IMR-90 (cell line): ENCODE data around the gene GSTA5. TPM values are rescaled to one million over a fixed set of nuclear protein-coding genes. Genes with fewer than 3 reads are reported as not detected.
A peak's percentile ranks its signal among the peaks of the same experiment; 100 is the strongest.

Experiments used
- ATAC-seq: fragments of 200-7000 bp; cut with Tn5 transposase; 2 replicates; pipeline ENCODE4 v1.9.1; 2020; ENCODE audit warnings: low read depth, mild to moderate bottlenecking, moderate library complexity
- BruUV-seq: library from RNA; stranded (reverse); fragments of 400-500 nt; replicated peaks from 2 replicates; lab custom pipeline; 2021; lab: Mats Ljungman, UMichigan
- CTCF ChIA-PET: fragments of 300-600 bp; formaldehyde crosslinking; extraction: SDS; loops from one replicate; lab custom pipeline; 2021; ENCODE audit warnings: antibody characterized with exemption; lab: Yijun Ruan, JAX
- POLR2A ChIA-PET: fragments of 300-600 bp; sonication (Branson Sonifier 250); formaldehyde crosslinking; loops from one replicate; lab custom pipeline; 2022; ENCODE audit warnings: antibody characterized with exemption; ENCODE audit not compliant: unreplicated experiment; lab: Charles Lee
- DNase-seq: peaks from one replicate; pipeline ENCODE4 v3.0.0; 2013
- H2AFZ ChIP-seq: replicated peaks from 2 replicates; pipeline ENCODE3; 2013; ENCODE audit warnings: low read length, mild to moderate bottlenecking; ENCODE audit not compliant: poor library complexity
- H2AK5ac ChIP-seq: 2 replicates; pipeline ENCODE4 v1.6.1; 2013; ENCODE audit warnings: low read depth, low read length, inconsistent platforms
- H2AK9ac ChIP-seq: replicated peaks from 2 replicates; pipeline ENCODE3; 2013; ENCODE audit warnings: mild to moderate bottlenecking, low read depth, low read length, moderate library complexity; ENCODE audit not compliant: poor library complexity
- H2BK120ac ChIP-seq: 2 replicates; pipeline ENCODE4 v1.6.1; 2013; ENCODE audit warnings: low read depth, low read length, inconsistent platforms
- H2BK15ac ChIP-seq: 3 replicates; pipeline ENCODE4 v1.6.1; 2013; ENCODE audit warnings: low read depth, low read length, inconsistent platforms
- H2BK20ac ChIP-seq: 2 replicates; pipeline ENCODE4 v1.6.1; 2013; ENCODE audit warnings: low read depth, mild to moderate bottlenecking, inconsistent platforms, low read length, moderate library complexity
- H2BK5ac ChIP-seq: 2 replicates; pipeline ENCODE4 v1.6.1; 2013; ENCODE audit warnings: mild to moderate bottlenecking, low read depth, low read length, inconsistent platforms; ENCODE audit not compliant: poor library complexity, severe bottlenecking
- H3K14ac ChIP-seq: replicated peaks from 2 replicates; pipeline ENCODE4 v1.6.1; 2013; ENCODE audit warnings: low read depth, low read length, inconsistent platforms
- H3K18ac ChIP-seq: 2 replicates; pipeline ENCODE4 v1.6.1; 2013; ENCODE audit warnings: low read depth, low read length, control low read depth
- H3K23ac ChIP-seq: 2 replicates; pipeline ENCODE4 v1.6.1; 2013; ENCODE audit warnings: low read depth, low read length, inconsistent platforms
- H3K27ac ChIP-seq: 2 replicates; pipeline ENCODE4 v1.5.1; 2013; ENCODE audit warnings: mild to moderate bottlenecking, control low read depth, low read length; ENCODE audit not compliant: insufficient read depth
- H3K27me3 ChIP-seq: 2 replicates; pipeline ENCODE4 v1.6.1; 2013; ENCODE audit warnings: low read length; ENCODE audit not compliant: control insufficient read depth, insufficient read depth
- H3K36me3 ChIP-seq: 2 replicates; pipeline ENCODE4 v1.6.1; 2013; ENCODE audit warnings: low read length, mixed read lengths; ENCODE audit not compliant: control insufficient read depth, insufficient read depth
- H3K4ac ChIP-seq: 2 replicates; pipeline ENCODE4 v1.6.1; 2013; ENCODE audit warnings: low read depth, low read length, inconsistent platforms
- H3K4me1 ChIP-seq: 2 replicates; pipeline ENCODE4 v1.6.1; 2013; ENCODE audit warnings: low read length, mixed read lengths; ENCODE audit not compliant: control insufficient read depth, insufficient read depth
- H3K4me2 ChIP-seq: 2 replicates; pipeline ENCODE4 v1.6.1; 2013; ENCODE audit warnings: low read depth, mild to moderate bottlenecking, control low read depth, low read length, moderate library complexity
- H3K4me3 ChIP-seq: 2 replicates; pipeline ENCODE4 v1.5.1; 2013; ENCODE audit warnings: low read depth, mild to moderate bottlenecking, control low read depth, low read length, moderate library complexity; ENCODE audit not compliant: insufficient read depth
- H3K56ac ChIP-seq: 2 replicates; pipeline ENCODE4 v1.6.1; 2013; ENCODE audit warnings: low read length, inconsistent platforms; ENCODE audit not compliant: insufficient read depth; ENCODE audit errors: extremely low read depth
- H3K79me1 ChIP-seq, 2 experiments: 2 replicates each; pipeline ENCODE4 v1.6.1; 2013; ENCODE audit warnings: low read length in 2 of 2, inconsistent platforms in 1 of 2, low read depth in 1 of 2
- H3K9ac ChIP-seq: 2 replicates; pipeline ENCODE4 v1.6.1; 2013; ENCODE audit warnings: low read depth, low read length, control low read depth
- H3K9me1 ChIP-seq: 2 replicates; pipeline ENCODE4 v1.6.1; 2013; ENCODE audit warnings: low read length, inconsistent platforms; ENCODE audit not compliant: insufficient read depth
- H3K9me3 ChIP-seq: 2 replicates; pipeline ENCODE4 v1.6.1; 2013; ENCODE audit warnings: low read length; ENCODE audit not compliant: control insufficient read depth, insufficient read depth
- H4K20me1 ChIP-seq: 2 replicates; pipeline ENCODE4 v1.6.1; 2013; ENCODE audit warnings: low read length, inconsistent platforms; ENCODE audit not compliant: insufficient read depth
- H4K5ac ChIP-seq: 2 replicates; pipeline ENCODE4 v1.6.1; 2013; ENCODE audit warnings: mild to moderate bottlenecking, low read depth, low read length, control low read depth
- H4K8ac ChIP-seq, 2 experiments: 2 replicates each; pipeline ENCODE4 v1.6.1; 2013; ENCODE audit warnings: low read depth in 2 of 2, low read length in 2 of 2, control low read depth in 1 of 2, inconsistent platforms in 1 of 2
- H4K91ac ChIP-seq: 2 replicates; pipeline ENCODE4 v1.6.1; 2013; ENCODE audit warnings: low read depth, low read length, inconsistent platforms; ENCODE audit not compliant: insufficient read depth
- FOS ChIP-seq: fragments of 150-350 bp; IDR thresholded peaks from 2 replicates; pipeline ENCODE4 v1.6.1; 2016; ENCODE audit warnings: low read depth, low read length
- MAFK ChIP-seq: IDR thresholded peaks from 2 replicates; pipeline ENCODE4 v1.6.1; 2012; ENCODE audit warnings: low read depth, low read length, improper control_type of control experiment
- POLR2A ChIP-seq: IDR thresholded peaks from 2 replicates; pipeline ENCODE4 v1.6.1; 2012; ENCODE audit warnings: mild to moderate bottlenecking, low read depth, low read length
- SMC3 ChIP-seq: fragments of 150-350 bp; IDR thresholded peaks from 2 replicates; pipeline ENCODE4 v1.6.1; 2016; ENCODE audit warnings: low read depth, mild to moderate bottlenecking, antibody characterized with exemption, low read length, moderate library complexity
- WGBS, 2 experiments: methylation state at CpG; one replicate each; pipeline versions ENCODE4 v1.1.5 to v1.1.7; 2013; ENCODE audit warnings: missing lambda C conversion rate in 2 of 2; ENCODE audit not compliant: insufficient read length in 1 of 2; ENCODE audit errors: extremely low coverage in 2 of 2; 5-methylcytosine and 5-hydroxymethylcytosine counted together
- dilution Hi-C: fragments of 300-500 bp; cut with HindIII; formaldehyde crosslinking; loops from one replicate; pipeline ENCODE4 v1.14.3; 2018; ENCODE audit warnings: low sequenced_read_pairs; ENCODE audit not compliant: unreplicated experiment
- in situ Hi-C: fragments of 300-500 bp; cut with MboI; formaldehyde crosslinking; loops from 3 replicates; pipeline ENCODE4 v1.14.3; 2019; ENCODE audit warnings: low sequenced_read_pairs, inconsistent platforms, mixed read lengths
- intact Hi-C: fragments of 100-400 bp; cut with micrococcal nuclease; formaldehyde crosslinking; loops from 2 replicates; pipeline ENCODE4 v1.10.0; 2022
- polyA plus RNA-seq, 3 experiments: library from polyadenylated mRNA; depleted of rRNA; stranded (reverse); fragments of >200 nt; gene quantifications; 2 replicates each; pipeline ENCODE4 v1.2.3, GENCODE V29; 2012; ENCODE audit warnings: low replicate concordance in 1 of 3
- total RNA-seq: library from RNA; depleted of rRNA; stranded (reverse); fragments of >200 nt; gene quantifications from 2 replicates; pipeline ENCODE4 v1.2.3, GENCODE V29; 2012

The GSTA5 gene
- total and polyA plus RNA-seq, 2 of the 4 experiments (the other 2 are of a cell fraction): not detected

GRCh38 chr6:52820198-52820597 lies 20.4 kb downstream of the GSTA5 start:
- Histone ChIP-seq H3K4ac (no peak overlapping the region), H2BK20ac (no peak overlapping the region), H3K9ac (no peak overlapping the region), H3K14ac (no peak overlapping the region), H3K23ac (no peak overlapping the region), H3K4me3 (no peak overlapping the region), H2BK120ac (no peak overlapping the region), H3K36me3 (no peaks in the 10 kb centered on the region), H3K79me1 (no peaks in the 10 kb centered on the region), H3K4me1 (peaks cover 1% of the 10 kb centered on the region; the same call in 1 of the 2 replicates), H4K20me1 (no peaks in the 10 kb centered on the region), H2AFZ (no peak overlapping the region), H3K56ac (no peak overlapping the region), H3K18ac (no peak overlapping the region), H3K27ac (no peak overlapping the region), H4K5ac (no peak overlapping the region), H4K91ac (no peak overlapping the region), H2AK9ac (no peak overlapping the region), H2BK15ac (no peak overlapping the region), H4K8ac (no peak overlapping the region), H2BK5ac (no peak overlapping the region), H3K27me3 (peaks cover 4% of the 10 kb centered on the region), H2AK5ac (no peak overlapping the region), H3K9me3 (peaks cover 3% of the 10 kb centered on the region), H3K9me1 (no peaks in the 10 kb centered on the region), H3K4me2 (no peak overlapping the region)
- no TSS peak for BruUV-seq
- POLR2A ChIA-PET: no interaction called here
- CTCF ChIA-PET: interaction anchor here (0.6 kb wide), 1 partner anchor 199 kb away, joined by 3 read pairs; no protein-coding TSS in a partner anchor
- TF ChIP-seq SMC3: no peak
- TF ChIP-seq MAFK: no peak
- no peak for TF ChIP-seq POLR2A
- TF ChIP-seq FOS: no peak
- ATAC-seq (peak; percentile 51; the same call in 1 of the 2 replicates), DNase-seq (peak; percentile 52)
- intact Hi-C loops: no loop called here
- dilution Hi-C loops: no loop called here
- no CpG with 5 or more reads among the region's 2 CpGs for whole genome bisulfite sequencing, 2 experiments
- in situ Hi-C loops: no loop called here
